Measurements from ENCODE around the gene C1QTNF9. TPM values are rescaled to one million over a fixed set of nuclear protein-coding genes. Genes with fewer than 3 reads are reported as not detected.
"Not testable (repeated sequence)": the region's sequence is repeated elsewhere in the genome, so short reads cannot be mapped to it uniquely, and the experiment has no call there.

Gene C1QTNF9
- total RNA-seq, 1 experiment from 2014 or later = not detected

GRCh38 chr13:24348385-24348784 lies 39.0 kb downstream of the C1QTNF9 start:
- BruUV-seq (replicated peaks) = no TSS peak
- H3K4me3 Mint-ChIP-seq (ENCODE audit: unreplicated experiment) = no peak overlapping the region
- H3K9me3 Mint-ChIP-seq (ENCODE audit: unreplicated experiment) = no peaks in the 10 kb centered on the region
- H3K36me3 ChIP-seq (ENCODE audit: control insufficient read depth, insufficient read depth, low read length) = no peaks in the 10 kb centered on the region
- intact Hi-C loops (cut with micrococcal nuclease; ENCODE audit: unreplicated experiment) = no loop called here
- TF ChIP-seq, protein P1, sequence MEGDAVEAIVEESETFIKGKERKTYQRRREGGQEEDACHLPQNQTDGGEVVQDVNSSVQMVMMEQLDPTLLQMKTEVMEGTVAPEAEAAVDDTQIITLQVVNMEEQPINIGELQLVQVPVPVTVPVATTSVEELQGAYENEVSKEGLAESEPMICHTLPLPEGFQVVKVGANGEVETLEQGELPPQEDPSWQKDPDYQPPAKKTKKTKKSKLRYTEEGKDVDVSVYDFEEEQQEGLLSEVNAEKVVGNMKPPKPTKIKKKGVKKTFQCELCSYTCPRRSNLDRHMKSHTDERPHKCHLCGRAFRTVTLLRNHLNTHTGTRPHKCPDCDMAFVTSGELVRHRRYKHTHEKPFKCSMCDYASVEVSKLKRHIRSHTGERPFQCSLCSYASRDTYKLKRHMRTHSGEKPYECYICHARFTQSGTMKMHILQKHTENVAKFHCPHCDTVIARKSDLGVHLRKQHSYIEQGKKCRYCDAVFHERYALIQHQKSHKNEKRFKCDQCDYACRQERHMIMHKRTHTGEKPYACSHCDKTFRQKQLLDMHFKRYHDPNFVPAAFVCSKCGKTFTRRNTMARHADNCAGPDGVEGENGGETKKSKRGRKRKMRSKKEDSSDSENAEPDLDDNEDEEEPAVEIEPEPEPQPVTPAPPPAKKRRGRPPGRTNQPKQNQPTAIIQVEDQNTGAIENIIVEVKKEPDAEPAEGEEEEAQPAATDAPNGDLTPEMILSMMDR (IDR thresholded peaks at IDR 0.05; ENCODE audit: insufficient read depth in 1 of 2, low read depth in 1 of 2, low read length in 1 of 2, severe bottlenecking in 1 of 2, unreplicated experiment in 1 of 2) = no peak
- ChIA-PET POLR2A (no interaction called here), CTCF (no interaction called here)
- DNase-seq = no peak
- no peaks in the 10 kb centered on the region for H3K4me1 Mint-ChIP-seq (ENCODE audit: low read depth, unreplicated experiment)
- no peaks in the 10 kb centered on the region for H3K4me1 ChIP-seq
- H3K4me3 ChIP-seq (ENCODE audit: low read depth, low read length) = no peak overlapping the region
- H3K9me3 ChIP-seq = no peaks in the 10 kb centered on the region
- H3K36me3 Mint-ChIP-seq (ENCODE audit: insufficient read depth, unreplicated experiment) = no peaks in the 10 kb centered on the region
- H3K27ac Mint-ChIP-seq (ENCODE audit: unreplicated experiment) = no peak overlapping the region
- peaks cover 4% of the 10 kb centered on the region for H3K27me3 Mint-ChIP-seq (ENCODE audit: insufficient read depth, unreplicated experiment)
- no peaks in the 10 kb centered on the region for H3K27me3 ChIP-seq (replicated peaks; ENCODE audit: control insufficient read depth, insufficient read depth, low read length)

DNA sequence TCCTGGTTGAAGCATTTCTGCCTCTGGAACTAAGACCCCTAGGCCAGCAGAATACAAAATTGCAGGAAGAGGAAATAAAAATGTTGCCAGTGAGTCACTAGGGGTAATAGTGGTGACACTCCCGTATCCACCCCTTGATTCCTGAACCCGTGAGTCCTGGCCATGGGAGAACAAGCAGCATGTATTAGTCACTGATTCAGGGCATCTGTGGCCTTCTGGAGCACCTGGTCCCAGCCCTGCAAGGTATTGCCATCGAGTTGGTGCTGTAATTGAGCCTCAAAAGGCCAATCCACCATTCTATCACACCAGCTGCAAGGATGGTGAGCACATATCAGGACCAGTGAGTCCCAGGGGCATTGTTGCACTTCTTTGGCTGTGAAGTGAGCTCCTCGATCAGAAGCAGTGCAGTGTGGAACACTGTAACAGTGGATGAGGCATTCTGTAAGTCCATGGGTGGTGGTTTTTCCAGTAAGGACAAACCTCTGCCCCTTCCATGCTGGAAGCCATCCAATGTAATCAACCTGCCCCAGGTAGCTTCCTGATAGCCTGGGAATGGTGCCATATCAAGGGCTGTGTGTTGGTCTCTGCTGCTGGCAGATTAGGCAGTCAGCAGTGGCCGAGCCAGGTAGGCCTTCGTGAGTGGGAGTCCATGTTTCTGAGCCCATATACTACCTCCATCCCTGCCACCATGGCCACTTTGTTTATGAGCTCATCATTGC lies 39.6 kb downstream of the C1QTNF9 start:
- Mint-ChIP-seq H3K4me1 (ENCODE audit: low read depth, unreplicated experiment) (no peaks in the 10 kb centered on the region), H3K4me3 (ENCODE audit: unreplicated experiment) (no peak overlapping the region), H3K36me3 (ENCODE audit: insufficient read depth, unreplicated experiment) (no peaks in the 10 kb centered on the region), H3K9me3 (ENCODE audit: unreplicated experiment) (no peaks in the 10 kb centered on the region), H3K27me3 (ENCODE audit: insufficient read depth, unreplicated experiment) (peaks cover 4% of the 10 kb centered on the region), H3K27ac (ENCODE audit: unreplicated experiment) (no peak overlapping the region)
- H3K36me3 ChIP-seq (ENCODE audit: control insufficient read depth, insufficient read depth, low read length) = no peaks in the 10 kb centered on the region
- H3K27me3 ChIP-seq (replicated peaks; ENCODE audit: control insufficient read depth, insufficient read depth, low read length) = no peaks in the 10 kb centered on the region
- no peak overlapping the region for H3K4me3 ChIP-seq (ENCODE audit: low read depth, low read length)
- no TSS peak for BruUV-seq (replicated peaks)
- no peaks in the 10 kb centered on the region for H3K9me3 ChIP-seq
- POLR2A ChIA-PET = no interaction called here
- CTCF ChIA-PET = no interaction called here
- TF ChIP-seq, protein P1 (IDR thresholded peaks at IDR 0.05; ENCODE audit: insufficient read depth in 1 of 2, low read depth in 1 of 2, low read length in 1 of 2, severe bottlenecking in 1 of 2, unreplicated experiment in 1 of 2) = no peak
- DNase-seq = no peak
- no peaks in the 10 kb centered on the region for H3K4me1 ChIP-seq
- intact Hi-C loops (cut with micrococcal nuclease; ENCODE audit: unreplicated experiment) = no loop called here

DNA sequence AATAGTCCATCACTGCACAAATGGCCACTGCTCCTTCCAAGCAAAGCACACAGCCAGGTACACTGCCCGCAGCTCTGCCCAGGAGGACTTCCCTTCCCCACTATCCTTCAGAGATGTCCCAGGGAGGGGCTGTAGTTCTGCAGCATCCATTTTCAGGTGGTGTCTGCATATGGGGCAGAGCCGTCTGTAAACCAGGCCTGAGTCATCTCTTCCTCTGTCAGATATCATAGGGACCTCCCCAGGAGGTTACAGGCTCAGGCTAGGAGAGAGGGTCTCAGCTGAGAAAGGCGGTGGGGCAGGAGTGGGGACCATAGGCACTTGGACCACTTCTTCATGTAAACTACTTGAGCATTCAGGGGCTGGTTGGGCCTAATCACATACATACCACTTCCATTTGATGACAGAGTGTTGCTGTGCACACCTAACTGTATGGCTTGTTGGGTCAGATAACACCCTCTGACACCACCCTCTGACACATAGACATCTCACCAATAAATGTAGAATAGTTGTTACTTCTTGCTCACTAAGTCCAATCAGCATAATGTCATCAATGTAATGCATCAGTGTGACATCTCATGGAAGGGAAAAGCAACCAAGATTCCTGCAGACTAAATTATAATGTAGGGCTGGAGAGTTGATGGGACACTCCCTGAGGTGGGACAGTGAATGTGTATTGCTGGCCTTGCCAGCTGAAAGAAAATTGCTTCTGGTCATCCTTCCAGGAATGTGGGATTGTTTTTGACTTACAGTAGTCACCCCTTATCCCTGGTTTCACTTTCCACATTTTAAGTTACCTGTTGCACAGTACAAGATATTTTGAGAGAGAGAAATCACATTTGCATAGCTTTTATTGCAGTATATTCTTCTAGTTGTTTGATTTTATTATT lies 40.6 kb downstream of the C1QTNF9 start:
- H3K36me3 Mint-ChIP-seq (ENCODE audit: insufficient read depth, unreplicated experiment) = not testable (repeated sequence)

More for the DNA sequence above, 40.6 kb downstream of the C1QTNF9 start:
- CTCF ChIA-PET; H3K27ac Mint-ChIP-seq (ENCODE audit: unreplicated experiment); H3K36me3 ChIP-seq (ENCODE audit: control insufficient read depth, insufficient read depth, low read length); H3K9me3 Mint-ChIP-seq (ENCODE audit: unreplicated experiment); H3K4me3 ChIP-seq (ENCODE audit: low read depth, low read length); POLR2A ChIA-PET; H3K4me1 Mint-ChIP-seq (ENCODE audit: low read depth, unreplicated experiment); BruUV-seq (replicated peaks); intact Hi-C loops (cut with micrococcal nuclease; ENCODE audit: unreplicated experiment); H3K27me3 ChIP-seq (replicated peaks; ENCODE audit: control insufficient read depth, insufficient read depth, low read length); H3K27me3 Mint-ChIP-seq (ENCODE audit: insufficient read depth, unreplicated experiment); H3K4me1 ChIP-seq; DNase-seq; H3K9me3 ChIP-seq; H3K4me3 Mint-ChIP-seq (ENCODE audit: unreplicated experiment): not testable (repeated sequence)
